GM23338 (cell line): ENCODE measurements around the gene GRK4. TPM values are rescaled to one million over a fixed set of nuclear protein-coding genes. Genes with fewer than 3 reads are reported as not detected.

Experiments used
- ATAC-seq: fragments of 200-7000 bp; cut with Tn5 transposase; 3 replicates; pipeline ENCODE4 v1.9.1; 2020
- DNase-seq: peaks from one replicate; pipeline ENCODE4 v3.0.0-alpha.2; 2015; ENCODE audit warnings: low spot score
- H2AFZ ChIP-seq: fragments of 200-600 bp; sonication (generic); 2 replicates; pipeline ENCODE4 v1.8.0; 2016; ENCODE audit warnings: antibody characterized with exemption, mild to moderate bottlenecking, moderate library complexity
- H3F3A ChIP-seq: fragments of 200-600 bp; sonication (generic); replicated peaks from 2 replicates; pipeline ENCODE4 v1.8.0; 2017; ENCODE audit warnings: antibody characterized with exemption, mixed run types, low read depth
- H3K27ac ChIP-seq: fragments of 200-600 bp; sonication (generic); 2 replicates; pipeline ENCODE4 v1.6.1; 2016; ENCODE audit warnings: low read depth
- H3K27me3 ChIP-seq: fragments of 200-600 bp; sonication (generic); 2 replicates; pipeline ENCODE4 v1.8.0; 2016; ENCODE audit warnings: mild to moderate bottlenecking, mixed run types, moderate library complexity; ENCODE audit not compliant: insufficient read depth
- H3K36me3 ChIP-seq: fragments of 200-600 bp; sonication (generic); 2 replicates; pipeline ENCODE4 v1.8.0; 2016; ENCODE audit warnings: mild to moderate bottlenecking; ENCODE audit not compliant: insufficient read depth
- H3K4me1 ChIP-seq: fragments of 200-600 bp; sonication (generic); 2 replicates; pipeline ENCODE4 v1.8.0; 2016; ENCODE audit warnings: mild to moderate bottlenecking, moderate library complexity; ENCODE audit not compliant: insufficient read depth
- H3K4me2 ChIP-seq: fragments of 200-600 bp; sonication (generic); 2 replicates; pipeline ENCODE4 v1.7.1; 2017; ENCODE audit warnings: mixed run types
- H3K4me3 ChIP-seq: fragments of 200-600 bp; sonication (generic); 2 replicates; pipeline ENCODE4 v1.6.1; 2016; ENCODE audit warnings: mixed run types
- H3K79me2 ChIP-seq: fragments of 200-600 bp; sonication (generic); replicated peaks from 2 replicates; pipeline ENCODE4 v1.8.0; 2017; ENCODE audit warnings: mild to moderate bottlenecking; ENCODE audit not compliant: insufficient read depth
- H3K9me2 ChIP-seq: fragments of 200-600 bp; sonication (generic); 2 replicates; pipeline ENCODE4 v1.8.0; 2017; ENCODE audit not compliant: insufficient read depth
- H4K20me1 ChIP-seq: fragments of 200-600 bp; sonication (generic); replicated peaks from 2 replicates; pipeline ENCODE4 v1.8.0; 2017; ENCODE audit warnings: mild to moderate bottlenecking; ENCODE audit not compliant: insufficient read depth
- H3K27ac Mint-ChIP-seq: 2 replicates; pipeline ENCODE4 v1.8.0; 2020; ENCODE audit warnings: inconsistent platforms, mild to moderate bottlenecking, moderate library complexity, mixed read lengths
- H3K27me3 Mint-ChIP-seq: 3 replicates; pipeline ENCODE4 v1.8.0; 2022; ENCODE audit warnings: low read depth, mild to moderate bottlenecking, moderate library complexity, mixed read lengths, inconsistent platforms; ENCODE audit not compliant: insufficient read depth, poor library complexity
- H3K36me3 Mint-ChIP-seq: 3 replicates; pipeline ENCODE4 v1.8.0; 2021; ENCODE audit warnings: low read depth, mild to moderate bottlenecking, inconsistent platforms, moderate library complexity, mixed read lengths
- H3K4me1 Mint-ChIP-seq: 3 replicates; pipeline ENCODE4 v1.8.0; 2020; ENCODE audit warnings: mild to moderate bottlenecking, inconsistent platforms, mixed read lengths
- H3K4me3 Mint-ChIP-seq: 3 replicates; pipeline ENCODE4 v1.8.0; 2021; ENCODE audit warnings: moderate library complexity, mild to moderate bottlenecking, inconsistent platforms, mixed read lengths
- H3K9me3 Mint-ChIP-seq: 3 replicates; pipeline ENCODE4 v1.8.0; 2020; ENCODE audit warnings: moderate library complexity, mild to moderate bottlenecking, inconsistent platforms, mixed read lengths
- CREB1 ChIP-seq: fragments of 250-450 bp; sonication (Bioruptor Pico); IDR thresholded peaks from 2 replicates; pipeline ENCODE4 v1.5.0; 2020; ENCODE audit warnings: low read depth, mild to moderate bottlenecking, moderate library complexity
- POLR2AphosphoS5 ChIP-seq: IDR thresholded peaks from 2 replicates; pipeline ENCODE4 v1.6.1; 2016; ENCODE audit warnings: antibody characterized with exemption, low read depth
- STAT1 ChIP-seq: IDR thresholded peaks from one replicate; pipeline ENCODE4 v1.6.1; 2016; ENCODE audit warnings: antibody characterized with exemption; ENCODE audit not compliant: unreplicated experiment
- ZNF114 ChIP-seq: fragments of 250-450 bp; sonication (Bioruptor Pico); IDR thresholded peaks from 2 replicates; pipeline ENCODE4 v1.5.0; 2020; ENCODE audit warnings: mild to moderate bottlenecking, moderate library complexity
- polyA plus RNA-seq: library from polyadenylated mRNA; unstranded; fragments of >200 nt; fragmentation: Nextera tagmentation; extraction: Ambion mirVana; gene quantifications from 2 replicates; pipeline ENCODE4 v1.2.1, GENCODE V29; 2016
- total RNA-seq: library from RNA; depleted of rRNA; stranded (reverse); fragments of >200 nt; shearing (Covaris generic); gene quantifications from 2 replicates; pipeline ENCODE4 v1.2.3, GENCODE V29; 2014
- TF ChIP-seq, protein P1 (sequence below): IDR thresholded peaks from 2 replicates; pipeline ENCODE4 v1.6.1; 2016; ENCODE audit warnings: antibody characterized with exemption
- TF ChIP-seq, protein P2 (sequence below): fragments of 250-450 bp; sonication (Bioruptor Pico); IDR thresholded peaks from 2 replicates; pipeline ENCODE4 v1.5.0; 2020; ENCODE audit warnings: mild to moderate bottlenecking, moderate library complexity
- TF ChIP-seq, protein P3 (sequence below), 2 experiments: fragments of 200-600 bp in 1 of 2; sonication (generic) in 1 of 2; conservative IDR thresholded peaks; 2 replicates each; pipeline versions ENCODE4 v1.5.1 to v1.6.1; 2016 to 2017; ENCODE audit warnings: antibody characterized with exemption in 2 of 2, low read depth in 2 of 2, mild to moderate bottlenecking in 2 of 2, moderate library complexity in 1 of 2

Gene GRK4
- total and polyA plus RNA-seq, 2 experiments from 2014 or later: 1.3 to 1.4 TPM

DNA sequence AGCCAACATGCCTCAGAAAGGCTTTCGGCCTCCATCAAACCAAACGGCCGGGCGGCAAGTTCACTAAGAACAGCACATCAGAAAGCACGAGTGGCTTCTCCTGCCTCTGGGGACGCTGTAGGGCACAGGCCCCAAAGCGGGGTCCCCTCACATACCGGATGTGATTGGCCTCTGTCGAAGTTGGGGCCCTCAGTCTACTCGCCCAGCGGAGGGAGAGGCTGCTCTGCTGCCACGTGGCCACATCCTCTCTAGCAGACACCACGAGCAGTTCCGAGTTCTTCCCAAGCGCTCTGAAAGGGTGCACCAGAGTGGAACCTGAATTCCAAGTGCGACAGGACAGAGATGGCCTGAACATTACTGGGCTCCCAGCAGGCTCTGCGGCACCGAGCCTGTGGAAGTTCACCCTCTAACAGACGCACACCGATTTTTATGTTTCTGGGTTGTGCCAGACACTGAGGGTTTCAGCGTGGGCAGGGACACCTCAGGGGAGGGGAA is 21.3 kb upstream of the GRK4 start:
- peaks cover 5% of the 10 kb centered on the region for H3K79me2 ChIP-seq
- no peak overlapping the region for H3K4me3 ChIP-seq
- H3K4me3 Mint-ChIP-seq: no peak overlapping the region; the same call in 2 of the 3 replicates
- H3K9me3 Mint-ChIP-seq: no peaks in the 10 kb centered on the region
- no peak overlapping the region for H2AFZ ChIP-seq
- peaks cover 18% of the 10 kb centered on the region for H3K27me3 Mint-ChIP-seq
- H4K20me1 ChIP-seq: peaks cover 10% of the 10 kb centered on the region
- H3K4me1 Mint-ChIP-seq: peaks cover 6% of the 10 kb centered on the region
- no peak overlapping the region for H3K4me2 ChIP-seq
- peaks cover 29% of the 10 kb centered on the region; the same call in 1 of the 2 replicates for H3F3A ChIP-seq
- peaks cover 99% of the 10 kb centered on the region for H3K36me3 Mint-ChIP-seq
- TF ChIP-seq CREB1: no peak
- TF ChIP-seq STAT1: no peak
- TF ChIP-seq, protein P1, sequence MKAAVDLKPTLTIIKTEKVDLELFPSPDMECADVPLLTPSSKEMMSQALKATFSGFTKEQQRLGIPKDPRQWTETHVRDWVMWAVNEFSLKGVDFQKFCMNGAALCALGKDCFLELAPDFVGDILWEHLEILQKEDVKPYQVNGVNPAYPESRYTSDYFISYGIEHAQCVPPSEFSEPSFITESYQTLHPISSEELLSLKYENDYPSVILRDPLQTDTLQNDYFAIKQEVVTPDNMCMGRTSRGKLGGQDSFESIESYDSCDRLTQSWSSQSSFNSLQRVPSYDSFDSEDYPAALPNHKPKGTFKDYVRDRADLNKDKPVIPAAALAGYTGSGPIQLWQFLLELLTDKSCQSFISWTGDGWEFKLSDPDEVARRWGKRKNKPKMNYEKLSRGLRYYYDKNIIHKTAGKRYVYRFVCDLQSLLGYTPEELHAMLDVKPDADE: no peak
- TF ChIP-seq POLR2AphosphoS5: 0 out of 2 replicates have a peak, but pooled peaks have one; percentile 16
- no peak for TF ChIP-seq ZNF114 (CRISPR knock-in tag)
- TF ChIP-seq, protein P2, sequence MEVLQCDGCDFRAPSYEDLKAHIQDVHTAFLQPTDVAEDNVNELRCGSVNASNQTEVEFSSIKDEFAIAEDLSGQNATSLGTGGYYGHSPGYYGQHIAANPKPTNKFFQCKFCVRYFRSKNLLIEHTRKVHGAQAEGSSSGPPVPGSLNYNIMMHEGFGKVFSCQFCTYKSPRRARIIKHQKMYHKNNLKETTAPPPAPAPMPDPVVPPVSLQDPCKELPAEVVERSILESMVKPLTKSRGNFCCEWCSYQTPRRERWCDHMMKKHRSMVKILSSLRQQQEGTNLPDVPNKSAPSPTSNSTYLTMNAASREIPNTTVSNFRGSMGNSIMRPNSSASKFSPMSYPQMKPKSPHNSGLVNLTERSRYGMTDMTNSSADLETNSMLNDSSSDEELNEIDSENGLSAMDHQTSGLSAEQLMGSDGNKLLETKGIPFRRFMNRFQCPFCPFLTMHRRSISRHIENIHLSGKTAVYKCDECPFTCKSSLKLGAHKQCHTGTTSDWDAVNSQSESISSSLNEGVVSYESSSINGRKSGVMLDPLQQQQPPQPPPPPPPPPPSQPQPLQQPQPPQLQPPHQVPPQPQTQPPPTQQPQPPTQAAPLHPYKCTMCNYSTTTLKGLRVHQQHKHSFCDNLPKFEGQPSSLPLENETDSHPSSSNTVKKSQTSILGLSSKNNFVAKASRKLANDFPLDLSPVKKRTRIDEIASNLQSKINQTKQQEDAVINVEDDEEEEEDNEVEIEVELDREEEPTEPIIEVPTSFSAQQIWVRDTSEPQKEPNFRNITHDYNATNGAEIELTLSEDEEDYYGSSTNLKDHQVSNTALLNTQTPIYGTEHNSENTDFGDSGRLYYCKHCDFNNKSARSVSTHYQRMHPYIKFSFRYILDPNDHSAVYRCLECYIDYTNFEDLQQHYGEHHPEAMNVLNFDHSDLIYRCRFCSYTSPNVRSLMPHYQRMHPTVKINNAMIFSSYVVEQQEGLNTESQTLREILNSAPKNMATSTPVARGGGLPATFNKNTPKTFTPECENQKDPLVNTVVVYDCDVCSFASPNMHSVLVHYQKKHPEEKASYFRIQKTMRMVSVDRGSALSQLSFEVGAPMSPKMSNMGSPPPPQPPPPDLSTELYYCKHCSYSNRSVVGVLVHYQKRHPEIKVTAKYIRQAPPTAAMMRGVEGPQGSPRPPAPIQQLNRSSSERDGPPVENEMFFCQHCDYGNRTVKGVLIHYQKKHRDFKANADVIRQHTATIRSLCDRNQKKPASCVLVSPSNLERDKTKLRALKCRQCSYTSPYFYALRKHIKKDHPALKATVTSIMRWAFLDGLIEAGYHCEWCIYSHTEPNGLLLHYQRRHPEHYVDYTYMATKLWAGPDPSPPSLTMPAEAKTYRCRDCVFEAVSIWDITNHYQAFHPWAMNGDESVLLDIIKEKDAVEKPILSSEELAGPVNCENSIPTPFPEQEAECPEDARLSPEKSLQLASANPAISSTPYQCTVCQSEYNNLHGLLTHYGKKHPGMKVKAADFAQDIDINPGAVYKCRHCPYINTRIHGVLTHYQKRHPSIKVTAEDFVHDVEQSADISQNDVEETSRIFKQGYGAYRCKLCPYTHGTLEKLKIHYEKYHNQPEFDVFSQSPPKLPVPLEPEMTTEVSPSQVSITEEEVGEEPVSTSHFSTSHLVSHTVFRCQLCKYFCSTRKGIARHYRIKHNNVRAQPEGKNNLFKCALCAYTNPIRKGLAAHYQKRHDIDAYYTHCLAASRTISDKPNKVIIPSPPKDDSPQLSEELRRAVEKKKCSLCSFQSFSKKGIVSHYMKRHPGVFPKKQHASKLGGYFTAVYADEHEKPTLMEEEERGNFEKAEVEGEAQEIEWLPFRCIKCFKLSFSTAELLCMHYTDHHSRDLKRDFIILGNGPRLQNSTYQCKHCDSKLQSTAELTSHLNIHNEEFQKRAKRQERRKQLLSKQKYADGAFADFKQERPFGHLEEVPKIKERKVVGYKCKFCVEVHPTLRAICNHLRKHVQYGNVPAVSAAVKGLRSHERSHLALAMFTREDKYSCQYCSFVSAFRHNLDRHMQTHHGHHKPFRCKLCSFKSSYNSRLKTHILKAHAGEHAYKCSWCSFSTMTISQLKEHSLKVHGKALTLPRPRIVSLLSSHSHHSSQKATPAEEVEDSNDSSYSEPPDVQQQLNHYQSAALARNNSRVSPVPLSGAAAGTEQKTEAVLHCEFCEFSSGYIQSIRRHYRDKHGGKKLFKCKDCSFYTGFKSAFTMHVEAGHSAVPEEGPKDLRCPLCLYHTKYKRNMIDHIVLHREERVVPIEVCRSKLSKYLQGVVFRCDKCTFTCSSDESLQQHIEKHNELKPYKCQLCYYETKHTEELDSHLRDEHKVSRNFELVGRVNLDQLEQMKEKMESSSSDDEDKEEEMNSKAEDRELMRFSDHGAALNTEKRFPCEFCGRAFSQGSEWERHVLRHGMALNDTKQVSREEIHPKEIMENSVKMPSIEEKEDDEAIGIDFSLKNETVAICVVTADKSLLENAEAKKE (CRISPR knock-in tag): no peak
- TF ChIP-seq, protein P3, sequence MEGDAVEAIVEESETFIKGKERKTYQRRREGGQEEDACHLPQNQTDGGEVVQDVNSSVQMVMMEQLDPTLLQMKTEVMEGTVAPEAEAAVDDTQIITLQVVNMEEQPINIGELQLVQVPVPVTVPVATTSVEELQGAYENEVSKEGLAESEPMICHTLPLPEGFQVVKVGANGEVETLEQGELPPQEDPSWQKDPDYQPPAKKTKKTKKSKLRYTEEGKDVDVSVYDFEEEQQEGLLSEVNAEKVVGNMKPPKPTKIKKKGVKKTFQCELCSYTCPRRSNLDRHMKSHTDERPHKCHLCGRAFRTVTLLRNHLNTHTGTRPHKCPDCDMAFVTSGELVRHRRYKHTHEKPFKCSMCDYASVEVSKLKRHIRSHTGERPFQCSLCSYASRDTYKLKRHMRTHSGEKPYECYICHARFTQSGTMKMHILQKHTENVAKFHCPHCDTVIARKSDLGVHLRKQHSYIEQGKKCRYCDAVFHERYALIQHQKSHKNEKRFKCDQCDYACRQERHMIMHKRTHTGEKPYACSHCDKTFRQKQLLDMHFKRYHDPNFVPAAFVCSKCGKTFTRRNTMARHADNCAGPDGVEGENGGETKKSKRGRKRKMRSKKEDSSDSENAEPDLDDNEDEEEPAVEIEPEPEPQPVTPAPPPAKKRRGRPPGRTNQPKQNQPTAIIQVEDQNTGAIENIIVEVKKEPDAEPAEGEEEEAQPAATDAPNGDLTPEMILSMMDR (conservative IDR thresholded peaks at IDR 0.05; ENCODE audit: low read depth in 2 of 2): peak; percentile 6 to 12; a peak in 1 of 4 replicates
- no peaks in the 10 kb centered on the region for H3K27me3 ChIP-seq
- ATAC-seq (peak; percentile 10; the same call in 2 of the 3 replicates), DNase-seq (no peak)
- no peaks in the 10 kb centered on the region for H3K4me1 ChIP-seq
- no peak overlapping the region for H3K27ac ChIP-seq
- peaks cover 56% of the 10 kb centered on the region for H3K36me3 ChIP-seq
- peak overlapping the region; percentile 44; the same call in 1 of the 2 replicates for H3K27ac Mint-ChIP-seq
- no peaks in the 10 kb centered on the region for H3K9me2 ChIP-seq
